ENCODE data around the gene RNF224.
A peak's percentile ranks its signal among the peaks of the same experiment; 100 is the strongest.

RNF224 gene

GRCh38 chr9:137267933-137268355, 40.6 kb downstream of the RNF224 start:
- Histone ChIP-seq H3K27me3 (replicated peaks; ENCODE audit: control insufficient read depth, insufficient read depth, low read length) (no peaks in the 10 kb centered on the region), H3K4me3 (replicated peaks; ENCODE audit: low read depth, low read length) (peak overlapping the region; percentile 38), H3K36me3 (ENCODE audit: control insufficient read depth, insufficient read depth, low read length) (peaks cover 32% of the 10 kb centered on the region)
- no peak for TF ChIP-seq CTCF (IDR thresholded peaks at IDR 0.05; ENCODE audit: insufficient read depth, low read length, poor library complexity, severe bottlenecking)
- peak; percentile 56 for DNase-seq (ENCODE audit: extremely low read depth, insufficient read length)

GRCh38 chr9:137268538-137269201, 41.4 kb downstream of the RNF224 start:
- Histone ChIP-seq H3K4me3 (replicated peaks; ENCODE audit: low read depth, low read length) (peak overlapping the region; percentile 48), H3K27me3 (replicated peaks; ENCODE audit: control insufficient read depth, insufficient read depth, low read length) (no peaks in the 10 kb centered on the region), H3K36me3 (ENCODE audit: control insufficient read depth, insufficient read depth, low read length) (peaks cover 34% of the 10 kb centered on the region)
- no peak for TF ChIP-seq CTCF (IDR thresholded peaks at IDR 0.05; ENCODE audit: insufficient read depth, low read length, poor library complexity, severe bottlenecking)
- no peak for DNase-seq (ENCODE audit: extremely low read depth, insufficient read length)

GRCh38 chr9:137269231-137269772, 42.0 kb downstream of the RNF224 start:
- no peak for TF ChIP-seq CTCF (IDR thresholded peaks at IDR 0.05; ENCODE audit: insufficient read depth, low read length, poor library complexity, severe bottlenecking)
- peak; percentile 37 for DNase-seq (ENCODE audit: extremely low read depth, insufficient read length)
- Histone ChIP-seq H3K4me3 (replicated peaks; ENCODE audit: low read depth, low read length) (peak overlapping the region; percentile 48), H3K27me3 (replicated peaks; ENCODE audit: control insufficient read depth, insufficient read depth, low read length) (no peaks in the 10 kb centered on the region), H3K36me3 (ENCODE audit: control insufficient read depth, insufficient read depth, low read length) (peaks cover 34% of the 10 kb centered on the region)

- no peak for TF ChIP-seq CTCF (IDR thresholded peaks at IDR 0.05; ENCODE audit: insufficient read depth, low read length, poor library complexity, severe bottlenecking)
- no peaks in the 10 kb centered on the region for H3K27me3 ChIP-seq (replicated peaks; ENCODE audit: control insufficient read depth, insufficient read depth, low read length)
- no peak overlapping the region for H3K4me3 ChIP-seq (replicated peaks; ENCODE audit: low read depth, low read length)
- peaks cover 27% of the 10 kb centered on the region for H3K36me3 ChIP-seq (ENCODE audit: control insufficient read depth, insufficient read depth, low read length)
- DNase-seq (ENCODE audit: extremely low read depth, insufficient read length): no peak
Measured at GRCh38 chr9:137270929-137271695, 43.8 kb downstream of the RNF224 start.

- no peak for DNase-seq (ENCODE audit: extremely low read depth, insufficient read length)
- no peak for TF ChIP-seq CTCF (IDR thresholded peaks at IDR 0.05; ENCODE audit: insufficient read depth, low read length, poor library complexity, severe bottlenecking)
- Histone ChIP-seq H3K36me3 (ENCODE audit: control insufficient read depth, insufficient read depth, low read length) (peaks cover 24% of the 10 kb centered on the region), H3K27me3 (replicated peaks; ENCODE audit: control insufficient read depth, insufficient read depth, low read length) (no peaks in the 10 kb centered on the region), H3K4me3 (replicated peaks; ENCODE audit: low read depth, low read length) (no peak overlapping the region)
Measured at GRCh38 chr9:137271696-137272076, 44.4 kb downstream of the RNF224 start.
